Astrocyte of the cerebellum (primary cell): ENCODE measurements around the gene CDX2.

Experiments
- DNase-seq: peaks from one replicate; pipeline ENCODE4 v3.0.0-alpha.2; 2011; ENCODE audit warnings: low read depth
- H3K4me3 ChIP-seq: 2 replicates; pipeline ENCODE4 v1.5.1; 2011; ENCODE audit warnings: mild to moderate bottlenecking, low read depth, low read length, moderate library complexity
- CTCF ChIP-seq: IDR thresholded peaks from 2 replicates; pipeline ENCODE4 v1.5.1; 2012; ENCODE audit warnings: low read length, low read depth, moderate library complexity, mild to moderate bottlenecking; ENCODE audit errors: missing control alignments
- in situ Hi-C: cut with HindIII; loops from 2 replicates; pipeline ENCODE4 v1.10.0; 2017; ENCODE audit warnings: low sequenced_read_pairs

CDX2 gene

GRCh38 chr13:27973961-27974662 is 5.0 kb upstream of the CDX2 start:
- TF ChIP-seq CTCF, result no peak
- DNase-seq, result no peak
- in situ Hi-C loops, result loop anchor here (25.0 kb wide), 1 partner anchor 137 kb away; no protein-coding TSS in a partner anchor
- no peak overlapping the region for H3K4me3 ChIP-seq

GRCh38 chr13:27973291-27973690 is 4.2 kb upstream of the CDX2 start:
- DNase-seq, result no peak
- TF ChIP-seq CTCF, result no peak
- in situ Hi-C loops, result loop anchor here (25.0 kb wide), 1 partner anchor 136 kb away; no protein-coding TSS in a partner anchor
- no peak overlapping the region for H3K4me3 ChIP-seq

GRCh38 chr13:27972478-27972820 is 3.3 kb upstream of the CDX2 start:
- in situ Hi-C loops, result loop anchor here (25.0 kb wide), 1 partner anchor 135 kb away; no protein-coding TSS in a partner anchor
- no peak for DNase-seq
- no peak overlapping the region for H3K4me3 ChIP-seq
- no peak for TF ChIP-seq CTCF

- no peak for DNase-seq
- in situ Hi-C loops, result loop anchor here (25.0 kb wide), 1 partner anchor 135 kb away; no protein-coding TSS in a partner anchor
- TF ChIP-seq CTCF, result no peak
- H3K4me3 ChIP-seq, result no peak overlapping the region
These were observed 2.8 kb upstream of the CDX2 start for GRCh38 chr13:27971776-27972477.

- in situ Hi-C loops, result loop anchor here (25.0 kb wide), 1 partner anchor 134 kb away; no protein-coding TSS in a partner anchor
- TF ChIP-seq CTCF, result no peak
- no peak for DNase-seq
- H3K4me3 ChIP-seq, result no peak overlapping the region
These were observed 2.1 kb upstream of the CDX2 start for GRCh38 chr13:27971236-27971645.

GRCh38 chr13:27970382-27971235 is 1.5 kb upstream of the CDX2 start:
- H3K4me3 ChIP-seq, result no peak overlapping the region
- in situ Hi-C loops, result loop anchor here (25.0 kb wide), 1 partner anchor 133 kb away; no protein-coding TSS in a partner anchor
- TF ChIP-seq CTCF, result no peak
- no peak for DNase-seq
